ENCODE measurements around the gene CCDC86.
A peak's percentile ranks its signal among the peaks of the same experiment; 100 is the strongest.

Gene CCDC86

GRCh38 chr11:60899046-60899936 lies 57.4 kb downstream of the CCDC86 start:
- peak; percentile 42 for DNase-seq

GRCh38 chr11:60899977-60900376 lies 58.1 kb downstream of the CCDC86 start:
- no peak for DNase-seq
